Epithelial cell of proximal tubule (primary cell): ENCODE measurements around the gene SH2D2A. TPM values are rescaled to one million over a fixed set of nuclear protein-coding genes. Genes with fewer than 3 reads are reported as not detected.

Source experiments
- DNase-seq: peaks from one replicate; pipeline ENCODE4 v3.0.0-alpha.2; 2011; ENCODE audit warnings: low read depth
- H3K4me3 ChIP-seq: 2 replicates; pipeline ENCODE4 v1.5.1; 2011; ENCODE audit warnings: low read depth, mild to moderate bottlenecking, low read length
- CTCF ChIP-seq: conservative IDR thresholded peaks from 2 replicates; pipeline ENCODE4 v1.5.1; 2012; ENCODE audit warnings: low read depth, mild to moderate bottlenecking, low read length
- total RNA-seq: library from RNA; depleted of rRNA; stranded (reverse); fragments of >200 nt; gene quantifications from 2 replicates; pipeline ENCODE4 v1.2.3, GENCODE V29; 2015

SH2D2A gene
- 2.0 and 3.5 TPM in 2 replicates for total RNA-seq

- no peak for TF ChIP-seq CTCF
- no peak for DNase-seq
- no peak within 1 kb of the TSS for H3K4me3 ChIP-seq
Measured at GRCh38 chr1:156816561-156817328, at the start of gene SH2D2A. Gene SH2D2A, minus strand, starts transcription at chr1:156816848. Its CDS starts 140 bp downstream, at chr1:156816708.

GRCh38 chr1:156865865-156866248 lies 49.2 kb upstream of the SH2D2A start:
- no peak for DNase-seq
- H3K4me3 ChIP-seq = no peak overlapping the region
- no peak for TF ChIP-seq CTCF

GRCh38 chr1:156865258-156865657 lies 48.6 kb upstream of the SH2D2A start:
- no peak for DNase-seq
- H3K4me3 ChIP-seq = no peak overlapping the region
- TF ChIP-seq CTCF = no peak

GRCh38 chr1:156864796-156865195 lies 48.1 kb upstream of the SH2D2A start:
- no peak for DNase-seq
- TF ChIP-seq CTCF = no peak
- H3K4me3 ChIP-seq = no peak overlapping the region

- DNase-seq = no peak
- TF ChIP-seq CTCF = no peak
- H3K4me3 ChIP-seq = no peak overlapping the region
Measured at GRCh38 chr1:156863631-156864030, 47.0 kb upstream of the SH2D2A start.

- TF ChIP-seq CTCF = no peak
- no peak overlapping the region for H3K4me3 ChIP-seq
Measured at GRCh38 chr1:156862997-156863599, 46.5 kb upstream of the SH2D2A start.

GRCh38 chr1:156862584-156862983 lies 45.9 kb upstream of the SH2D2A start:
- no peak for DNase-seq
- TF ChIP-seq CTCF = no peak
- H3K4me3 ChIP-seq = no peak overlapping the region

More at GRCh38 chr1:156862997-156863599, 46.5 kb upstream of the SH2D2A start:
- DNase-seq = no peak
